IMR-90 (cell line): ENCODE data around the gene PLD1. TPM values are rescaled to one million over a fixed set of nuclear protein-coding genes. Genes with fewer than 3 reads are reported as not detected.

Source experiments
- ATAC-seq: fragments of 200-7000 bp; cut with Tn5 transposase; 2 replicates; pipeline ENCODE4 v1.9.1; 2020; ENCODE audit warnings: low read depth, mild to moderate bottlenecking, moderate library complexity
- BruUV-seq: library from RNA; stranded (reverse); fragments of 400-500 nt; replicated peaks from 2 replicates; lab custom pipeline; 2021; lab: Mats Ljungman, UMichigan
- CTCF ChIA-PET: fragments of 300-600 bp; formaldehyde crosslinking; extraction: SDS; loops from one replicate; lab custom pipeline; 2021; ENCODE audit warnings: antibody characterized with exemption; lab: Yijun Ruan, JAX
- POLR2A ChIA-PET: fragments of 300-600 bp; sonication (Branson Sonifier 250); formaldehyde crosslinking; loops from one replicate; lab custom pipeline; 2022; ENCODE audit warnings: antibody characterized with exemption; ENCODE audit not compliant: unreplicated experiment; lab: Charles Lee
- DNase-seq: peaks from one replicate; pipeline ENCODE4 v3.0.0; 2013
- H2AFZ ChIP-seq: replicated peaks from 2 replicates; pipeline ENCODE3; 2013; ENCODE audit warnings: low read length, mild to moderate bottlenecking; ENCODE audit not compliant: poor library complexity
- H2AK5ac ChIP-seq: 2 replicates; pipeline ENCODE4 v1.6.1; 2013; ENCODE audit warnings: low read depth, low read length, inconsistent platforms
- H2AK9ac ChIP-seq: replicated peaks from 2 replicates; pipeline ENCODE3; 2013; ENCODE audit warnings: mild to moderate bottlenecking, low read depth, low read length, moderate library complexity; ENCODE audit not compliant: poor library complexity
- H2BK120ac ChIP-seq: 2 replicates; pipeline ENCODE4 v1.6.1; 2013; ENCODE audit warnings: low read depth, low read length, inconsistent platforms
- H2BK15ac ChIP-seq: 3 replicates; pipeline ENCODE4 v1.6.1; 2013; ENCODE audit warnings: low read depth, low read length, inconsistent platforms
- H2BK20ac ChIP-seq: 2 replicates; pipeline ENCODE4 v1.6.1; 2013; ENCODE audit warnings: low read depth, mild to moderate bottlenecking, inconsistent platforms, low read length, moderate library complexity
- H2BK5ac ChIP-seq: 2 replicates; pipeline ENCODE4 v1.6.1; 2013; ENCODE audit warnings: mild to moderate bottlenecking, low read depth, low read length, inconsistent platforms; ENCODE audit not compliant: poor library complexity, severe bottlenecking
- H3K14ac ChIP-seq: replicated peaks from 2 replicates; pipeline ENCODE4 v1.6.1; 2013; ENCODE audit warnings: low read depth, low read length, inconsistent platforms
- H3K18ac ChIP-seq: 2 replicates; pipeline ENCODE4 v1.6.1; 2013; ENCODE audit warnings: low read depth, low read length, control low read depth
- H3K23ac ChIP-seq: 2 replicates; pipeline ENCODE4 v1.6.1; 2013; ENCODE audit warnings: low read depth, low read length, inconsistent platforms
- H3K27ac ChIP-seq: 2 replicates; pipeline ENCODE4 v1.5.1; 2013; ENCODE audit warnings: mild to moderate bottlenecking, control low read depth, low read length; ENCODE audit not compliant: insufficient read depth
- H3K27me3 ChIP-seq: 2 replicates; pipeline ENCODE4 v1.6.1; 2013; ENCODE audit warnings: low read length; ENCODE audit not compliant: control insufficient read depth, insufficient read depth
- H3K36me3 ChIP-seq: 2 replicates; pipeline ENCODE4 v1.6.1; 2013; ENCODE audit warnings: low read length, mixed read lengths; ENCODE audit not compliant: control insufficient read depth, insufficient read depth
- H3K4ac ChIP-seq: 2 replicates; pipeline ENCODE4 v1.6.1; 2013; ENCODE audit warnings: low read depth, low read length, inconsistent platforms
- H3K4me1 ChIP-seq: 2 replicates; pipeline ENCODE4 v1.6.1; 2013; ENCODE audit warnings: low read length, mixed read lengths; ENCODE audit not compliant: control insufficient read depth, insufficient read depth
- H3K4me2 ChIP-seq: 2 replicates; pipeline ENCODE4 v1.6.1; 2013; ENCODE audit warnings: low read depth, mild to moderate bottlenecking, control low read depth, low read length, moderate library complexity
- H3K4me3 ChIP-seq: 2 replicates; pipeline ENCODE4 v1.5.1; 2013; ENCODE audit warnings: low read depth, mild to moderate bottlenecking, control low read depth, low read length, moderate library complexity; ENCODE audit not compliant: insufficient read depth
- H3K56ac ChIP-seq: 2 replicates; pipeline ENCODE4 v1.6.1; 2013; ENCODE audit warnings: low read length, inconsistent platforms; ENCODE audit not compliant: insufficient read depth; ENCODE audit errors: extremely low read depth
- H3K79me1 ChIP-seq, 2 experiments: 2 replicates each; pipeline ENCODE4 v1.6.1; 2013; ENCODE audit warnings: low read length in 2 of 2, inconsistent platforms in 1 of 2, low read depth in 1 of 2
- H3K9ac ChIP-seq: 2 replicates; pipeline ENCODE4 v1.6.1; 2013; ENCODE audit warnings: low read depth, low read length, control low read depth
- H3K9me1 ChIP-seq: 2 replicates; pipeline ENCODE4 v1.6.1; 2013; ENCODE audit warnings: low read length, inconsistent platforms; ENCODE audit not compliant: insufficient read depth
- H3K9me3 ChIP-seq: 2 replicates; pipeline ENCODE4 v1.6.1; 2013; ENCODE audit warnings: low read length; ENCODE audit not compliant: control insufficient read depth, insufficient read depth
- H4K20me1 ChIP-seq: 2 replicates; pipeline ENCODE4 v1.6.1; 2013; ENCODE audit warnings: low read length, inconsistent platforms; ENCODE audit not compliant: insufficient read depth
- H4K5ac ChIP-seq: 2 replicates; pipeline ENCODE4 v1.6.1; 2013; ENCODE audit warnings: mild to moderate bottlenecking, low read depth, low read length, control low read depth
- H4K8ac ChIP-seq, 2 experiments: 2 replicates each; pipeline ENCODE4 v1.6.1; 2013; ENCODE audit warnings: low read depth in 2 of 2, low read length in 2 of 2, control low read depth in 1 of 2, inconsistent platforms in 1 of 2
- H4K91ac ChIP-seq: 2 replicates; pipeline ENCODE4 v1.6.1; 2013; ENCODE audit warnings: low read depth, low read length, inconsistent platforms; ENCODE audit not compliant: insufficient read depth
- RAD21 ChIP-seq: IDR thresholded peaks from 2 replicates; pipeline ENCODE4 v1.6.1; 2012; ENCODE audit warnings: low read length, improper control_type of control experiment
- WGBS, 2 experiments: methylation state at CpG; one replicate each; pipeline versions ENCODE4 v1.1.5 to v1.1.7; 2013; ENCODE audit warnings: missing lambda C conversion rate in 2 of 2; ENCODE audit not compliant: insufficient read length in 1 of 2; ENCODE audit errors: extremely low coverage in 2 of 2; 5-methylcytosine and 5-hydroxymethylcytosine counted together
- dilution Hi-C: fragments of 300-500 bp; cut with HindIII; formaldehyde crosslinking; loops from one replicate; pipeline ENCODE4 v1.14.3; 2018; ENCODE audit warnings: low sequenced_read_pairs; ENCODE audit not compliant: unreplicated experiment
- in situ Hi-C: fragments of 300-500 bp; cut with MboI; formaldehyde crosslinking; loops from 3 replicates; pipeline ENCODE4 v1.14.3; 2019; ENCODE audit warnings: low sequenced_read_pairs, inconsistent platforms, mixed read lengths
- intact Hi-C: fragments of 100-400 bp; cut with micrococcal nuclease; formaldehyde crosslinking; loops from 2 replicates; pipeline ENCODE4 v1.10.0; 2022
- polyA plus RNA-seq, 3 experiments: library from polyadenylated mRNA; depleted of rRNA; stranded (reverse); fragments of >200 nt; gene quantifications; 2 replicates each; pipeline ENCODE4 v1.2.3, GENCODE V29; 2012; ENCODE audit warnings: low replicate concordance in 1 of 3
- total RNA-seq: library from RNA; depleted of rRNA; stranded (reverse); fragments of >200 nt; gene quantifications from 2 replicates; pipeline ENCODE4 v1.2.3, GENCODE V29; 2012

Gene PLD1
- total and polyA plus RNA-seq, 2 of the 4 experiments (the other 2 are of a cell fraction), result 3.3 to 9.7 TPM

GRCh38 chr3:171553086-171553485, 257.2 kb downstream of the PLD1 start:
- H3K9me3 ChIP-seq, result no peaks in the 10 kb centered on the region
- no peak overlapping the region for H3K4ac ChIP-seq
- H2BK5ac ChIP-seq, result no peak overlapping the region
- intact Hi-C loops (no loop called here), in situ Hi-C loops (no loop called here), dilution Hi-C loops (no loop called here)
- no peaks in the 10 kb centered on the region for H4K20me1 ChIP-seq
- H4K91ac ChIP-seq, result no peak overlapping the region
- H2AK9ac ChIP-seq, result no peak overlapping the region
- H4K5ac ChIP-seq, result no peak overlapping the region
- DNase-seq, result no peak
- H2AFZ ChIP-seq, result no peak overlapping the region
- no peaks in the 10 kb centered on the region for H3K36me3 ChIP-seq
- no peak overlapping the region for H2AK5ac ChIP-seq
- no peaks in the 10 kb centered on the region for H3K4me1 ChIP-seq
- no peak overlapping the region for H3K4me3 ChIP-seq
- CTCF ChIA-PET, result interaction anchor here (0.7 kb wide), 1 partner anchor 11 kb away, joined by 6 read pairs; no protein-coding TSS in a partner anchor
- no peak overlapping the region for H3K27ac ChIP-seq
- no peak overlapping the region for H3K9ac ChIP-seq
- no peaks in the 10 kb centered on the region for H3K9me1 ChIP-seq
- BruUV-seq, result no TSS peak
- H3K79me1 ChIP-seq, result no peaks in the 10 kb centered on the region
- H3K27me3 ChIP-seq, result no peaks in the 10 kb centered on the region
- no peak overlapping the region for H2BK15ac ChIP-seq
- WGBS, 2 experiments, result 46% methylated on average over 2 of the region's 2 CpGs; no CpG with 5 or more reads in 1 of the 2 experiments
- H2BK20ac ChIP-seq, result no peak overlapping the region
- H4K8ac ChIP-seq, result no peak overlapping the region
- POLR2A ChIA-PET, result no interaction called here
- TF ChIP-seq RAD21, result no peak
- ATAC-seq, result no peak
- no peak overlapping the region for H2BK120ac ChIP-seq
- no peak overlapping the region for H3K14ac ChIP-seq
- no peak overlapping the region for H3K4me2 ChIP-seq
- H3K23ac ChIP-seq, result no peak overlapping the region
- no peak overlapping the region for H3K18ac ChIP-seq
- H3K56ac ChIP-seq, result no peak overlapping the region
